ENCODE measurements around the gene LRRC7.

Gene LRRC7

GRCh38 chr1:69613414-69613813 lies 45.7 kb downstream of the LRRC7 start:
- no peak for DNase-seq (ENCODE audit: low read depth, low spot score)
- Histone ChIP-seq H3K9me3 (ENCODE audit: low read depth, low read length) (no peaks in the 10 kb centered on the region), H3K36me3 (ENCODE audit: insufficient read depth, low read length) (no peaks in the 10 kb centered on the region), H3K9ac (ENCODE audit: insufficient read length) (no peak overlapping the region), H3K27ac (no peak overlapping the region), H3K4me3 (no peak overlapping the region)
- no peak for TF ChIP-seq FOXP2 (optimal IDR thresholded peaks at IDR 0.05; ENCODE audit: control extremely low read depth, extremely low read length, insufficient read depth)

GRCh38 chr1:69638673-69639072 lies 71.0 kb downstream of the LRRC7 start:
- no peaks in the 10 kb centered on the region for H3K36me3 ChIP-seq (ENCODE audit: insufficient read depth, low read length)
- H3K27ac ChIP-seq = no peak overlapping the region
- H3K9ac ChIP-seq (ENCODE audit: insufficient read length) = no peak overlapping the region
- DNase-seq (ENCODE audit: low read depth, low spot score) = no peak
- H3K4me3 ChIP-seq = no peak overlapping the region
- no peaks in the 10 kb centered on the region for H3K9me3 ChIP-seq (ENCODE audit: low read depth, low read length)
- no peak for TF ChIP-seq EZH2 (IDR thresholded peaks at IDR 0.05)
- no peak for TF ChIP-seq FOXP2 (optimal IDR thresholded peaks at IDR 0.05; ENCODE audit: control extremely low read depth, extremely low read length, insufficient read depth)
- no peak for TF ChIP-seq POLR2AphosphoS5 (IDR thresholded peaks at IDR 0.05; ENCODE audit: borderline replicate concordance, low read depth, low read length)

DNA sequence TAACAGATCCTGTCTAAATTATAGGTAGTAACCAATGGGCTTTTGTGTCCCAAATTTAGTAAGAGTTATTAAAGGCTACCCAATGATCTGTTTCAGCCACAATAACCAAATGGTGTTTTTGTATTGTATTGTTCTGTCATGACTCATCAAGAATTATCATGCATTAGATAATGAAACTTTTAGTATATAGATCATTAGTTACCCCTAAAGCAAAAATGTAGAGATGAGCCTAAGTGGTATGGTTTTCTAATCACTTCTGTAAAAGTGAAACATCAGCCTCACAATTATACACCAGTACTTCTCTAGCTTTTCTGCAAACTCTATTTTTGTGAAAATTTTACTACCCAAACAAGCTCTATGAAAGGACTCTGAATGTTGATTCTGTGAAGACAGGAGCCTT lies 71.4 kb downstream of the LRRC7 start:
- no peaks in the 10 kb centered on the region for H3K36me3 ChIP-seq (ENCODE audit: insufficient read depth, low read length)
- no peak for DNase-seq (ENCODE audit: low read depth, low spot score)
- H3K4me3 ChIP-seq = no peak overlapping the region
- no peaks in the 10 kb centered on the region for H3K9me3 ChIP-seq (ENCODE audit: low read depth, low read length)
- no peak overlapping the region for H3K9ac ChIP-seq (ENCODE audit: insufficient read length)
- no peak overlapping the region for H3K27ac ChIP-seq
- no peak for TF ChIP-seq EZH2 (IDR thresholded peaks at IDR 0.05)
- TF ChIP-seq POLR2AphosphoS5 (IDR thresholded peaks at IDR 0.05; ENCODE audit: borderline replicate concordance, low read depth, low read length) = no peak
- no peak for TF ChIP-seq FOXP2 (optimal IDR thresholded peaks at IDR 0.05; ENCODE audit: control extremely low read depth, extremely low read length, insufficient read depth)

GRCh38 chr1:69643266-69643665 lies 75.5 kb downstream of the LRRC7 start:
- Histone ChIP-seq H3K4me3 (no peak overlapping the region), H3K9ac (ENCODE audit: insufficient read length) (no peak overlapping the region), H3K27ac (no peak overlapping the region), H3K9me3 (ENCODE audit: low read depth, low read length) (no peaks in the 10 kb centered on the region), H3K36me3 (ENCODE audit: insufficient read depth, low read length) (no peaks in the 10 kb centered on the region)
- no peak for DNase-seq (ENCODE audit: low read depth, low spot score)
- TF ChIP-seq FOXP2 (optimal IDR thresholded peaks at IDR 0.05; ENCODE audit: control extremely low read depth, extremely low read length, insufficient read depth) = no peak
- TF ChIP-seq POLR2AphosphoS5 (IDR thresholded peaks at IDR 0.05; ENCODE audit: borderline replicate concordance, low read depth, low read length) = no peak
- no peak for TF ChIP-seq EZH2 (IDR thresholded peaks at IDR 0.05)

DNA sequence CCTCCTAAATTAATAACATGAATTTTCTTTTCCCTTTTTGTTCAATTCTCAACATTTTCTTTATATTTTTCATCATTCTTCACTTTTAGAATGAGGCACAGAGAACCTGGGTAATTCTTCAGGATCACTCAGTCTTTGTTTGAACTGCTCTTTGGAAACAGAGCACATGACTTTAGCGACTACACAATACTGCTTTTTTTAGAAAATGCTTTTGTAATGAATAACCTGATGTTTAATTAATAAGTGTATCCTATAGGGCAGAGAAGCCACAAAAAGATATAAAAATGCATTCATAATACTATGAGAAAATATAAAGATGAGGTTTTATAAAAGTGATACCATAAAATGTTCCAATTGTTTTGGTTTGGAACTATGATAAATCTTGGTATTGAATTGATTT lies 77.8 kb downstream of the LRRC7 start:
- Histone ChIP-seq H3K27ac (no peak overlapping the region), H3K36me3 (ENCODE audit: insufficient read depth, low read length) (no peaks in the 10 kb centered on the region)
- TF ChIP-seq FOXP2 (optimal IDR thresholded peaks at IDR 0.05; ENCODE audit: control extremely low read depth, extremely low read length, insufficient read depth) = no peak
- no peak for TF ChIP-seq POLR2AphosphoS5 (IDR thresholded peaks at IDR 0.05; ENCODE audit: borderline replicate concordance, low read depth, low read length)
- TF ChIP-seq EZH2 (IDR thresholded peaks at IDR 0.05) = no peak

DNA sequence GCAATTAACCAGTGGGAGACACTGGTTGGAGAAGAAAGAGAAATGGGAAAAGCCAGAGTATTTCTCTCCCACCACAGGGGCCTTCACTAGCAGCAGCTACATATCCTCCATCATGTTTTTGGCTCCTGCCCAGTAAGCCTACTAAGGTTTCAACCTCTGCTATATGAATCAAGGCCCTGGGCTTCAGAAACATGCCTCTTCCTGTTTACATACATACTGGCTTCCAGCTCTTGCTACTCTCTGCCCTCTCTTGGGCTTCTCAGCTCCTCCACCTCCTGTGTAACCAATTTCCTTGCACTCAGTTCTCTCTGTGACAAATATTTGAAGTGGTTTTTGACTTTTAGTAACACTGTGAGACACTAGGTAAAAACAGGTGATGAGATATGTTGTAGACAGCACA lies 80.8 kb downstream of the LRRC7 start:
- DNase-seq (ENCODE audit: low read depth, low spot score) = no peak
- no peak overlapping the region for H3K4me3 ChIP-seq
- H3K9ac ChIP-seq (ENCODE audit: insufficient read length) = no peak overlapping the region

More for the DNA sequence above, 77.8 kb downstream of the LRRC7 start:
- no peaks in the 10 kb centered on the region for H3K9me3 ChIP-seq (ENCODE audit: low read depth, low read length)
- no peak overlapping the region for H3K4me3 ChIP-seq
- DNase-seq (ENCODE audit: low read depth, low spot score) = no peak
- no peak overlapping the region for H3K9ac ChIP-seq (ENCODE audit: insufficient read length)

GRCh38 chr1:69649383-69649990 lies 81.8 kb downstream of the LRRC7 start:
- no peak overlapping the region for H3K27ac ChIP-seq
- no peak overlapping the region for H3K9ac ChIP-seq (ENCODE audit: insufficient read length)
- no peaks in the 10 kb centered on the region for H3K9me3 ChIP-seq (ENCODE audit: low read depth, low read length)
- no peak overlapping the region for H3K4me3 ChIP-seq
- TF ChIP-seq POLR2AphosphoS5 (IDR thresholded peaks at IDR 0.05; ENCODE audit: borderline replicate concordance, low read depth, low read length) (no peak), FOXP2 (optimal IDR thresholded peaks at IDR 0.05; ENCODE audit: control extremely low read depth, extremely low read length, insufficient read depth) (no peak), EZH2 (IDR thresholded peaks at IDR 0.05) (no peak)
- no peaks in the 10 kb centered on the region for H3K36me3 ChIP-seq (ENCODE audit: insufficient read depth, low read length)
- no peak for DNase-seq (ENCODE audit: low read depth, low spot score)

More for the DNA sequence above, 80.8 kb downstream of the LRRC7 start:
- H3K9me3 ChIP-seq (ENCODE audit: low read depth, low read length) = no peaks in the 10 kb centered on the region
- H3K36me3 ChIP-seq (ENCODE audit: insufficient read depth, low read length) = no peaks in the 10 kb centered on the region
- no peak for TF ChIP-seq POLR2AphosphoS5 (IDR thresholded peaks at IDR 0.05; ENCODE audit: borderline replicate concordance, low read depth, low read length)
- no peak for TF ChIP-seq EZH2 (IDR thresholded peaks at IDR 0.05)
- TF ChIP-seq FOXP2 (optimal IDR thresholded peaks at IDR 0.05; ENCODE audit: control extremely low read depth, extremely low read length, insufficient read depth) = no peak
- H3K27ac ChIP-seq = no peak overlapping the region

- no peak for DNase-seq (ENCODE audit: low read depth, low spot score)
- H3K4me3 ChIP-seq = no peak overlapping the region
- no peak overlapping the region for H3K9ac ChIP-seq (ENCODE audit: insufficient read length)
- TF ChIP-seq EZH2 (IDR thresholded peaks at IDR 0.05) (no peak), POLR2AphosphoS5 (IDR thresholded peaks at IDR 0.05; ENCODE audit: borderline replicate concordance, low read depth, low read length) (no peak), FOXP2 (optimal IDR thresholded peaks at IDR 0.05; ENCODE audit: control extremely low read depth, extremely low read length, insufficient read depth) (no peak)
- H3K27ac ChIP-seq = no peak overlapping the region
- H3K36me3 ChIP-seq (ENCODE audit: insufficient read depth, low read length) = no peaks in the 10 kb centered on the region
- no peaks in the 10 kb centered on the region for H3K9me3 ChIP-seq (ENCODE audit: low read depth, low read length)
These were observed 83.1 kb downstream of the LRRC7 start for GRCh38 chr1:69650779-69651178.

GRCh38 chr1:69651656-69652055 lies 83.9 kb downstream of the LRRC7 start:
- no peak overlapping the region for H3K4me3 ChIP-seq
- H3K27ac ChIP-seq = no peak overlapping the region
- no peaks in the 10 kb centered on the region for H3K9me3 ChIP-seq (ENCODE audit: low read depth, low read length)
- H3K9ac ChIP-seq (ENCODE audit: insufficient read length) = no peak overlapping the region
- no peak for TF ChIP-seq FOXP2 (optimal IDR thresholded peaks at IDR 0.05; ENCODE audit: control extremely low read depth, extremely low read length, insufficient read depth)
- no peak for TF ChIP-seq EZH2 (IDR thresholded peaks at IDR 0.05)
- no peak for TF ChIP-seq POLR2AphosphoS5 (IDR thresholded peaks at IDR 0.05; ENCODE audit: borderline replicate concordance, low read depth, low read length)
- H3K36me3 ChIP-seq (ENCODE audit: insufficient read depth, low read length) = no peaks in the 10 kb centered on the region
- DNase-seq (ENCODE audit: low read depth, low spot score) = no peak

Measured in SK-N-MC (cell line).